ENCODE data around the gene SLC45A1. TPM values are rescaled to one million over a fixed set of nuclear protein-coding genes. Genes with fewer than 3 reads are reported as not detected.

SLC45A1 gene
- total and polyA plus RNA-seq, 9 of the 15 experiments (the other 6 are each of a cell fraction or from before 2014, with no cell fraction given): not detected

- CTCF ChIA-PET (ENCODE audit: low intra/inter-chr PET ratio): interaction anchor here (0.6 to 1.1 kb wide), 3 partner anchors 297 to 352 kb away, joined by 3 read pairs; no protein-coding TSS in a partner anchor
- Histone ChIP-seq H2AFZ (ENCODE audit: low read depth, low read length) (no peak overlapping the region), H3K4me2 (ENCODE audit: insufficient read depth, low read length) (no peak overlapping the region), H3K27ac (ENCODE audit: extremely low read depth, low read depth, low read length) (no peak overlapping the region), H3K9me3 (replicated peaks; ENCODE audit: control insufficient read depth, insufficient read depth, low read depth, low read length) (no peaks in the 10 kb centered on the region), H3K27me3 (ENCODE audit: control insufficient read depth in 2 of 2, insufficient read depth in 2 of 2, low read length in 2 of 2) (no peaks in the 10 kb centered on the region), H3K9ac (ENCODE audit: insufficient read depth in 1 of 2, low read depth in 2 of 2, low read length in 2 of 2) (no peak overlapping the region), H3K4me1 (replicated peaks in 1 of 2; ENCODE audit: control insufficient read depth in 2 of 2, insufficient read depth in 2 of 2, low read length in 2 of 2) (no peaks in the 10 kb centered on the region), H3K4me3 (no peak overlapping the region), H3K36me3 (ENCODE audit: control insufficient read depth, insufficient read depth, low read length) (peaks cover 12% of the 10 kb centered on the region), H3K79me2 (ENCODE audit: control insufficient read depth, insufficient read depth, low read length) (peaks cover 2% of the 10 kb centered on the region; the same call in 1 of the 3 replicates), H3K9me1 (ENCODE audit: control insufficient read depth, insufficient read depth, low read length) (no peaks in the 10 kb centered on the region), H4K20me1 (replicated peaks; ENCODE audit: control insufficient read depth, insufficient read depth, low read length) (no peaks in the 10 kb centered on the region; the same call in 1 of the 2 replicates)
- ATAC-seq (peak; percentile 22; the same call in 1 of the 3 replicates), DNase-seq (ENCODE audit: extremely low read depth in 1 of 4, low spot score in 3 of 4) (no peak), FAIRE-seq (no peak)
- in situ Hi-C loops (cut with MboI) (no loop called here), intact Hi-C loops (cut with micrococcal nuclease) (loop anchor here (10.0 kb wide), 2 partner anchors 70 to 350 kb away; no protein-coding TSS in a partner anchor)
- no peak for TF ChIP-seq ARHGAP35 (IDR thresholded peaks at IDR 0.05; ENCODE audit: partially characterized antibody)
- no peak for TF ChIP-seq HMGN3 (IDR thresholded peaks at IDR 0.05; ENCODE audit: borderline replicate concordance, extremely low read depth, insufficient read length, low read depth, low read length)
- no peak for TF ChIP-seq RBFOX2 (IDR thresholded peaks at IDR 0.05; ENCODE audit: low read depth, low read length)
- TF ChIP-seq ZKSCAN8 (CRISPR knock-in tag; IDR thresholded peaks at IDR 0.05): no peak
- no peak for TF ChIP-seq ATF6 (CRISPR knock-in tag; IDR thresholded peaks at IDR 0.05)
- no peak for TF ChIP-seq SNRNP70 (optimal IDR thresholded peaks at IDR 0.05; ENCODE audit: low read depth, low read length)
- TF ChIP-seq RBM17 (IDR thresholded peaks at IDR 0.05; ENCODE audit: borderline replicate concordance, low read depth, low read length): no peak
- no peak for TF ChIP-seq CEBPB (tag; IDR thresholded peaks at IDR 0.05)
- no peak for TF ChIP-seq COPS2 (conservative IDR thresholded peaks at IDR 0.05)
- TF ChIP-seq POLR2H (tag; IDR thresholded peaks at IDR 0.05; ENCODE audit: low read depth): no peak
- TF ChIP-seq ELK1 (CRISPR knock-in tag; IDR thresholded peaks at IDR 0.05): no peak
- no peak for TF ChIP-seq PML (IDR thresholded peaks at IDR 0.05; ENCODE audit: low read length)
- 70% methylated on average over 5 of the region's 5 CpGs for WGBS (ENCODE audit: insufficient coverage, low coverage, missing lambda C conversion rate)
- POLR2A ChIA-PET: no interaction called here
- no TSS peak for BruUV-seq (replicated peaks)
Measured at GRCh38 chr1:8374356-8374755, 56.4 kb downstream of the SLC45A1 start.

Measured in K562 (cell line).